Astrocyte (in vitro differentiated cells and primary cell): ENCODE results near the gene PCNT. TPM values are rescaled to one million over a fixed set of nuclear protein-coding genes. Genes with fewer than 3 reads are reported as not detected.

Source experiments
- DNase-seq: peaks from one replicate; pipeline ENCODE4 v3.0.0-alpha.2; 2010; ENCODE audit warnings: low read depth
- FAIRE-seq: peaks from 2 replicates; lab custom pipeline; 2011; peaks lifted over from hg19 to GRCh38; lab: Jason Lieb, UNC
- H2AFZ ChIP-seq: 2 replicates; pipeline ENCODE4 v1.6.0; 2012; ENCODE audit warnings: low read depth, low read length, inconsistent platforms
- H3K27ac ChIP-seq: 2 replicates; pipeline ENCODE4 v1.5.1; 2011; ENCODE audit warnings: low read depth, low read length, inconsistent platforms
- H3K27me3 ChIP-seq: 2 replicates; pipeline ENCODE4 v1.6.0; 2011; ENCODE audit warnings: low read length, inconsistent platforms; ENCODE audit not compliant: insufficient read depth
- H3K36me3 ChIP-seq: 2 replicates; pipeline ENCODE4 v1.5.1; 2011; ENCODE audit warnings: low read length, inconsistent platforms; ENCODE audit not compliant: insufficient read depth
- H3K4me1 ChIP-seq: 2 replicates; pipeline ENCODE4 v1.5.1; 2011; ENCODE audit warnings: low read length, inconsistent platforms; ENCODE audit not compliant: insufficient read depth
- H3K4me2 ChIP-seq: 2 replicates; pipeline ENCODE4 v1.6.0; 2012; ENCODE audit warnings: low read length, inconsistent platforms
- H3K4me3 ChIP-seq: 2 replicates; pipeline ENCODE4 v1.5.1; 2011; ENCODE audit warnings: low read depth, mild to moderate bottlenecking, low read length, inconsistent platforms; ENCODE audit not compliant: insufficient read depth
- H3K79me2 ChIP-seq: 2 replicates; pipeline ENCODE4 v1.6.0; 2012; ENCODE audit warnings: mild to moderate bottlenecking, low read length, inconsistent platforms; ENCODE audit not compliant: insufficient read depth
- H3K9ac ChIP-seq: 2 replicates; pipeline ENCODE4 v1.6.0; 2012; ENCODE audit warnings: mild to moderate bottlenecking, low read length, inconsistent platforms
- H3K9me3 ChIP-seq: 2 replicates; pipeline ENCODE4 v1.5.1; 2012; ENCODE audit warnings: low read depth, mild to moderate bottlenecking, low read length, inconsistent platforms; ENCODE audit not compliant: insufficient read depth
- H4K20me1 ChIP-seq: 2 replicates; pipeline ENCODE4 v1.6.0; 2012; ENCODE audit warnings: low read length, inconsistent platforms; ENCODE audit not compliant: insufficient read depth
- H3K27ac Mint-ChIP-seq: one replicate; pipeline ENCODE4 v1.8.0; 2021; ENCODE audit warnings: mild to moderate bottlenecking, mixed read lengths; ENCODE audit not compliant: unreplicated experiment
- H3K27me3 Mint-ChIP-seq: one replicate; pipeline ENCODE4 v1.8.0; 2021; ENCODE audit warnings: low read depth, mixed read lengths; ENCODE audit not compliant: unreplicated experiment
- H3K36me3 Mint-ChIP-seq: one replicate; pipeline ENCODE4 v1.8.0; 2021; ENCODE audit warnings: low read depth, mixed read lengths; ENCODE audit not compliant: unreplicated experiment
- H3K4me1 Mint-ChIP-seq: one replicate; pipeline ENCODE4 v1.8.0; 2021; ENCODE audit warnings: low read depth, mixed read lengths; ENCODE audit not compliant: unreplicated experiment
- H3K4me3 Mint-ChIP-seq: one replicate; pipeline ENCODE4 v1.8.0; 2021; ENCODE audit warnings: mild to moderate bottlenecking, moderate library complexity, mixed read lengths; ENCODE audit not compliant: unreplicated experiment
- H3K9me3 Mint-ChIP-seq: one replicate; pipeline ENCODE4 v1.8.0; 2021; ENCODE audit warnings: mild to moderate bottlenecking, mixed read lengths; ENCODE audit not compliant: unreplicated experiment
- CTCF ChIP-seq: IDR thresholded peaks from 2 replicates; pipeline ENCODE4 v1.5.1; 2011; ENCODE audit warnings: low read depth, mild to moderate bottlenecking, inconsistent platforms, low read length, moderate library complexity; ENCODE audit not compliant: insufficient read depth
- EZH2 ChIP-seq: IDR thresholded peaks from 2 replicates; pipeline ENCODE4 v1.6.1; 2012; ENCODE audit warnings: mild to moderate bottlenecking, low read length, inconsistent platforms; ENCODE audit not compliant: insufficient read depth
- total RNA-seq: library from RNA; stranded (reverse); gene quantifications from 2 replicates; pipeline ENCODE4 v1.2.1, GENCODE V29; 2021

The PCNT gene
- total RNA-seq, 1 donor from 2014 or later = 19.9 TPM

DNA sequence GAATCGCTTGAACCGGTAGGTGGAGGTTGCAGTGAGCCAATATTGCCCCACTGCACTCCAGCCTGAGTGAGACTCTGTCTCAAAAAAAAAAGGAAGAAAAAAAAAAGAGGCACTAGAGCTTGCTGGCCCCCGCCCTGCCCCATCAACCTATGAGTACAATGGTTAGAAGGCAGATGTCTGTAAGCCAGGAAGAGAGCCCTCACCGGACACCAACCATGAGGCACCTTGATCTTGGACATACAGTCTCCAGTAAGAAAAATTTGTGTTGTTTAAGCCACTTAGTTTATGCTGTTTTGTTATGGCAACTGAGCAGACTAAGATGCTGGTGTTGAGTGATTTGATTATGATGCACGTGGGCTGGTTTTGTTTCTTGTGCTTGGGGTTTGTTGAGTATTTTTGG lies 168.9 kb downstream of the PCNT start:
- Histone ChIP-seq H3K27me3 (no peaks in the 10 kb centered on the region), H3K4me3 (no peak overlapping the region), H3K4me2 (no peak overlapping the region), H3K9ac (no peak overlapping the region), H2AFZ (no peak overlapping the region), H3K79me2 (peaks cover 17% of the 10 kb centered on the region), H4K20me1 (peaks cover 15% of the 10 kb centered on the region), H3K36me3 (peaks cover 8% of the 10 kb centered on the region), H3K27ac (no peak overlapping the region), H3K9me3 (no peaks in the 10 kb centered on the region), H3K4me1 (no peaks in the 10 kb centered on the region)
- H3K36me3 Mint-ChIP-seq = peaks cover 18% of the 10 kb centered on the region
- no peak for TF ChIP-seq CTCF
- TF ChIP-seq EZH2 = no peak
- no peaks in the 10 kb centered on the region for H3K27me3 Mint-ChIP-seq
- no peaks in the 10 kb centered on the region for H3K9me3 Mint-ChIP-seq
- no peak overlapping the region for H3K4me3 Mint-ChIP-seq
- H3K4me1 Mint-ChIP-seq = no peaks in the 10 kb centered on the region
- no peak for DNase-seq
- no peak overlapping the region for H3K27ac Mint-ChIP-seq
- no peak for FAIRE-seq

GRCh38 chr21:46493828-46494227 lies 169.9 kb downstream of the PCNT start:
- DNase-seq (no peak), FAIRE-seq (no peak)
- Mint-ChIP-seq H3K9me3 (no peaks in the 10 kb centered on the region), H3K27ac (no peak overlapping the region), H3K4me3 (no peak overlapping the region), H3K36me3 (peaks cover 26% of the 10 kb centered on the region), H3K4me1 (peaks cover 6% of the 10 kb centered on the region), H3K27me3 (no peaks in the 10 kb centered on the region)
- no peak for TF ChIP-seq EZH2
- TF ChIP-seq CTCF = no peak
- H2AFZ ChIP-seq = no peak overlapping the region
- peaks cover 12% of the 10 kb centered on the region for H3K36me3 ChIP-seq
- no peak overlapping the region for H3K9ac ChIP-seq
- no peak overlapping the region for H3K4me2 ChIP-seq
- no peaks in the 10 kb centered on the region for H3K27me3 ChIP-seq
- H3K79me2 ChIP-seq = peaks cover 14% of the 10 kb centered on the region
- no peaks in the 10 kb centered on the region for H3K9me3 ChIP-seq
- H3K4me1 ChIP-seq = no peaks in the 10 kb centered on the region
- H3K27ac ChIP-seq = no peak overlapping the region
- H4K20me1 ChIP-seq = peaks cover 19% of the 10 kb centered on the region
- no peak overlapping the region for H3K4me3 ChIP-seq

Other genes starting within 250 kb of the PCNT start
- gene COL6A2, start 226.0 kb upstream of the PCNT start, total RNA-seq = 120 and 194 TPM in 2 replicates
- gene FTCD, start 168.6 kb upstream of the PCNT start, total RNA-seq = 1.9 and 2.0 TPM in 2 replicates
- 15.8 and 17.8 TPM in 2 replicates for gene SPATC1L, start 139.7 kb upstream of the PCNT start, total RNA-seq
- gene LSS, start 95.4 kb upstream of the PCNT start, total RNA-seq = 58.1 and 83.2 TPM in 2 replicates
- gene MCM3AP, start 38.5 kb upstream of the PCNT start, total RNA-seq = 84.2 and 86.7 TPM in 2 replicates
- 13.5 and 16.8 TPM in 2 replicates for gene YBEY, start 37.8 kb upstream of the PCNT start, total RNA-seq
- 3.1 and 3.2 TPM in 2 replicates for gene C21orf58, start 286 bp upstream of the PCNT start, total RNA-seq
- gene DIP2A, start 134.7 kb downstream of the PCNT start, total RNA-seq = 33.0 and 35.4 TPM in 2 replicates